ENCODE measurements around the gene ARMC6.
A peak's percentile ranks its signal among the peaks of the same experiment; 100 is the strongest.

Gene ARMC6

GRCh38 chr19:19098084-19098702, 64.8 kb downstream of the ARMC6 start:
- TF ChIP-seq YY1 (IDR thresholded peaks at IDR 0.05; ENCODE audit: low read depth) (no peak), TCF12 (IDR thresholded peaks at IDR 0.05; ENCODE audit: low read depth) (no peak), FOXM1 (IDR thresholded peaks at IDR 0.05; ENCODE audit: borderline replicate concordance, low read depth) (no peak), EP300 (IDR thresholded peaks at IDR 0.05; ENCODE audit: borderline replicate concordance) (no peak), NFIC (IDR thresholded peaks at IDR 0.05) (no peak), TEAD4 (IDR thresholded peaks at IDR 0.05) (no peak), TAF1 (IDR thresholded peaks at IDR 0.05; ENCODE audit: low read depth) (no peak), EGR1 (IDR thresholded peaks at IDR 0.05) (no peak)

- TF ChIP-seq YY1 (IDR thresholded peaks at IDR 0.05; ENCODE audit: low read depth): no peak
Observed at GRCh38 chr19:19098703-19099632, 65.6 kb downstream of the ARMC6 start.

DNA sequence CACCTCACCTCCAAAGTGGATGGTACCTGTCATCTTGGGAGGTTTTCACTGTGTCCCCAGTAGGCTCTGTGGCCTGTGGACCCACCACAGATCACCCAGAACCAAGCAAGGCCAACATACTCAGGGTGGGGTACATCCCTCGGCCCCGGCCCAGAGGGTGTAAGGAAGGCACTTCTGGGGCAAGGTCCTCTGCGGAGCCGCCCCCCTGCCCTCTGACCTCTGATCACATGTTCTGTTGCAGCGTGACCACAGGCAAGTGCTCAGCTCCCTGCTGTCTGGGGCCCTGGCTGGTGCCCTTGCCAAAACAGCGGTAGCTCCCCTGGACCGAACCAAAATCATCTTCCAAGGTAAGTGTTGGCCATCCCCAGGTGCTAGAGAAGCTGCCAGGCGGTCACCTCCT, 68.1 kb downstream of the ARMC6 start:
- TF ChIP-seq TAF1 (IDR thresholded peaks at IDR 0.05; ENCODE audit: low read depth) (no peak), ZBTB7A (IDR thresholded peaks at IDR 0.05; ENCODE audit: low read depth) (no peak), CREB1 (IDR thresholded peaks at IDR 0.05; ENCODE audit: low read depth) (no peak), FOXM1 (IDR thresholded peaks at IDR 0.05; ENCODE audit: borderline replicate concordance, low read depth) (no peak)

GRCh38 chr19:19103167-19103566, 69.8 kb downstream of the ARMC6 start:
- TF ChIP-seq MAX (IDR thresholded peaks at IDR 0.05): no peak
- no peak for TF ChIP-seq EP300 (IDR thresholded peaks at IDR 0.05; ENCODE audit: borderline replicate concordance)
- no peak for TF ChIP-seq USF1 (IDR thresholded peaks at IDR 0.05)
- no peak for TF ChIP-seq TEAD4 (IDR thresholded peaks at IDR 0.05)
- no peak for TF ChIP-seq TCF12 (IDR thresholded peaks at IDR 0.05; ENCODE audit: low read depth)
- TF ChIP-seq EGR1 (IDR thresholded peaks at IDR 0.05): no peak
- TF ChIP-seq RAD21 (IDR thresholded peaks at IDR 0.05; ENCODE audit: low read depth): no peak
- TF ChIP-seq REST (IDR thresholded peaks at IDR 0.05; ENCODE audit: low read depth): no peak
- no peak for TF ChIP-seq FOXM1 (IDR thresholded peaks at IDR 0.05; ENCODE audit: borderline replicate concordance, low read depth)
- no peak for TF ChIP-seq TAF1 (IDR thresholded peaks at IDR 0.05; ENCODE audit: low read depth)
- no peak for TF ChIP-seq ZBTB7A (IDR thresholded peaks at IDR 0.05; ENCODE audit: low read depth)
- no peak for TF ChIP-seq CEBPB (IDR thresholded peaks at IDR 0.05)
- TF ChIP-seq YY1 (IDR thresholded peaks at IDR 0.05; ENCODE audit: low read depth): no peak
- no peak for TF ChIP-seq CREB1 (IDR thresholded peaks at IDR 0.05; ENCODE audit: low read depth)
- no peak for TF ChIP-seq NFIC (IDR thresholded peaks at IDR 0.05)

- TF ChIP-seq ZBTB7A (IDR thresholded peaks at IDR 0.05; ENCODE audit: low read depth): peak; percentile 69; the same call in 1 of the 2 replicates
- no peak; the same call in 1 of the 2 replicates for TF ChIP-seq EGR1 (IDR thresholded peaks at IDR 0.05)
- no peak for TF ChIP-seq CEBPB (IDR thresholded peaks at IDR 0.05)
- peak; percentile 81 for TF ChIP-seq YY1 (IDR thresholded peaks at IDR 0.05; ENCODE audit: low read depth)
- TF ChIP-seq EP300 (IDR thresholded peaks at IDR 0.05; ENCODE audit: borderline replicate concordance): no peak
- TF ChIP-seq MAX (IDR thresholded peaks at IDR 0.05): peak; percentile 94
- no peak for TF ChIP-seq RAD21 (IDR thresholded peaks at IDR 0.05; ENCODE audit: low read depth)
- TF ChIP-seq TCF12 (IDR thresholded peaks at IDR 0.05; ENCODE audit: low read depth): no peak
- no peak; the same call in 1 of the 2 replicates for TF ChIP-seq TAF1 (IDR thresholded peaks at IDR 0.05; ENCODE audit: low read depth)
- no peak for TF ChIP-seq REST (IDR thresholded peaks at IDR 0.05; ENCODE audit: low read depth)
- no peak for TF ChIP-seq FOXM1 (IDR thresholded peaks at IDR 0.05; ENCODE audit: borderline replicate concordance, low read depth)
- no peak for TF ChIP-seq USF1 (IDR thresholded peaks at IDR 0.05)
- TF ChIP-seq CREB1 (IDR thresholded peaks at IDR 0.05; ENCODE audit: low read depth): no peak
- TF ChIP-seq TEAD4 (IDR thresholded peaks at IDR 0.05): no peak
- no peak for TF ChIP-seq NFIC (IDR thresholded peaks at IDR 0.05)
Observed at GRCh38 chr19:19105365-19106055, 72.1 kb downstream of the ARMC6 start.
